GM19455 (cell line): ENCODE measurements around the gene OR6N2.

ENCODE experiments used
- ATAC-seq: cut with Tn5 transposase; IDR thresholded peaks from one replicate; pipeline ENCODE4 v1.9.1; 2021; ENCODE audit not compliant: unreplicated experiment

OR6N2 gene, protein sequence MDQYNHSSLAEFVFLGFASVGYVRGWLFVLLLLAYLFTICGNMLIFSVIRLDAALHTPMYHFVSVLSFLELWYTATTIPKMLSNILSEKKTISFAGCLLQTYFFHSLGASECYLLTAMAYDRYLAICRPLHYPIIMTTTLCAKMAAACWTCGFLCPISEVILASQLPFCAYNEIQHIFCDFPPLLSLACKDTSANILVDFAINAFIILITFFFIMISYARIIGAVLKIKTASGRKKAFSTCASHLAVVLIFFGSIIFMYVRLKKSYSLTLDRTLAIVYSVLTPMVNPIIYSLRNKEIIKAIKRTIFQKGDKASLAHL

GRCh38 chr1:158781104-158781503, at the start of gene OR6N2:
TSS of gene OR6N2 (minus strand) at chr1:158781204. CDS start at chr1:158777635, 3,569 bp downstream.
- no peak for ATAC-seq

DNA sequence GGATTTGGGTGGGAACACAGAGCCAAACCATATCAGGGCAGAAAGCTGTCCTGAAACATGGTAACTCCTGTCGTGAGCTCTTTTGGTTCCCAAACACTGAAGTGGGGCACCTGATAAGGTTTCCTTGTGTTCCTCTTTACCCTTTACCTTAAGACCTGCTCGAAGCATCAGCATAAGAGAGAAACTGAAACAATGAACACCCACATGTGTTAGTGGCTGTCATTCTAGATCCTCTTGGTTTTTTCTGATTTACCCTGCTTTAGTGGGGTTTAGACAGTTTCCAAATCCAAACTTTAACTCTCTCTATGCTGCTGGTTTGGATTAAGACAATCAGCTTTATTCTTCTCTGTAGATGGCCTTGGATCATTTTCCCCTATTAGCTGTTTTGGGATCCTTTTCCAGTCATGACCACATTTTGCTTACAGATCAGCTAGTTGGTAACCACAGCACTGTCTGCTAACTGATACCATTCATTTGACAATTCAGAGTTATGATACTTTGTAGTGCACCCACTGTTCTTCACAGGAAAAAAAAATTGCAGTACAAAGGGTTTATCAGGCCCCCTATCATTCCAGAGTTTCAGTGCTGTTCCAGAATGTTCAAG, 49.2 kb upstream of the OR6N2 start:
- ATAC-seq, result peak; percentile 54

GRCh38 chr1:158821723-158822122, 40.7 kb upstream of the OR6N2 start:
- ATAC-seq, result no peak

DNA sequence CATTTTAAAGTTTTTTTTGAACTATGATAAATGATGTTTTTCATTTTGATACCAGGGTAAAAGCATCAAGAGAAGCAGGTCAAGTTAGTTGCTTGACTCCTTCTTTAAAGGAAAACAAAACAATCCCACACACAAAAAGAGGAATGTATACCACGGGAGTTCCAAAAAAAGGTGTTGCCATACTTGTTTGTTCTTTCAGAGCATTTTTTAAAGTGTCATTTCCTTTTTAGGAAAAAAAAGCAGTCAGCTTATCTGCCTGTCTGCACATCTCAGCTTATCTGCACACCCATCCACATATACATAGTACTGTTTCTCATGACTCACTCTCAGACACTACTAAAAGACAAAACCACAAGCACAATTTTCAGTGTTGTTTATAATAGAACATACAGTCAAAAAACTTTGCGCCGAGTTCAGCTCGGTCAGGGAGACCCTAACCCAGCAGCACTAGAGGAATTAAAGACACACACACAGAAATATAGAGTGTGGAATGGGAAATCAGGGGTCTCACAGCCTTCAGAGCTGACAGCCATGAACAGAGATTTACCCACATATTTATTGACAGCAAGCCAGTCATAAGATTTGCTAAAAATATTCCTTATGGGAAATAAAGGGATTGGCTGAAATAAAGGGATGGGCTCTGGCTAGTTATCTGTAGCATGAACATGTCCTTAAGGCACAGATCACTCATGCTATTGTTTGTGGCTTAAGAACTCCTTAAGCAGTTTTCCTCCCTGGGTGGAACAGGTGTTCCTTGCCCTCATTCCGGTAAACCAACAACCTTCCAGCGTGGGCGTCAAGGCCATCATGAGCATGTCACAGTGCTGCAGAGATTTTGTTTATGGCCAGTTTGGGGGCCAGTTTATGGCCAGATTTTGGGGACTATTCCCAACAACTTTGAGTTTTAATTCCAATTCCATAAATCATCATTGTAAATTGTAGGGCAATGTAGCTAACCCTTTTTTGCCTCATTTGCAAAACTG, 38.7 kb upstream of the OR6N2 start:
- ATAC-seq, result peak; percentile 91

DNA sequence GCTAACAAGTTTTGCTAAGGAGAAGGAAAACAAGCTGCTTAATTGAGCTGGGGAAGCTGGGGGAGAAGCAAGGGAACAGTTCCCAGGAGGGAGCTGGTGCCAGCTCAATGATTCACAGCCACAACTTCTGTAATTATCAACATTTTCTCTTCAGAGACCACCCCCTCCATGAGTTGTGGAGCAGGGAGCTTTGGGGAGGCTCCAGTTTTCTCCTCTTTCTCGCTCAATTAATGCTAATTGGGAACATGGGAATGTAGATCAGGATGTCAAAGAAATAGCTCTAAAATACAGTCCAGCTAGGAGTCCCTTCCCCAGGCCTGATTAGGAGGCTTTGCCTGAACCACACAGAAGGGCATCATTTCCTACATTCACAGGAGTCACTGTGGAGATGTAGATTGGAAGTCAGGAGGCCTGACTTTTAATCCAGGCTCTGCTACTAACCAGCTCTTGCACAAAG, 38.0 kb upstream of the OR6N2 start:
- ATAC-seq, result no peak

- ATAC-seq, result no peak
These were observed 37.6 kb upstream of the OR6N2 start for GRCh38 chr1:158818560-158818959.

DNA sequence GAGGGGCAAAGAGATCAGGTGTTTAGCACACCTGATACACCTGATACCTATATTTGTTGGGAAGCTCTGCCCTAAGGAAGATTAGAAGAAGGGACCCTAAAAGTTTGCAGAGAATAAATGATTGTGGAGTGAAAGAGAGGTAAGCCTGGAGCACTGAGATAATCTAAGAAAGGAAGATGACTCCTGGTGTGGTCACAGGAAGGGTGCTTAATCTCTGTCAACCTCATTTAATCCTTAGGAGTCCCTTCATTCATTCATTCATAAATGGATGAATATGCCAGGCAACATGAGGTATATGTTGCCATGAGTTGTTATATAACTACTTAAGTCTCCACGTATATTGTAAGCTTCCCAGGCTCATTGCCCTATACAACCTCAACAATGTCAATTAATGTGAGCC, 34.0 kb upstream of the OR6N2 start:
- ATAC-seq, result no peak

DNA sequence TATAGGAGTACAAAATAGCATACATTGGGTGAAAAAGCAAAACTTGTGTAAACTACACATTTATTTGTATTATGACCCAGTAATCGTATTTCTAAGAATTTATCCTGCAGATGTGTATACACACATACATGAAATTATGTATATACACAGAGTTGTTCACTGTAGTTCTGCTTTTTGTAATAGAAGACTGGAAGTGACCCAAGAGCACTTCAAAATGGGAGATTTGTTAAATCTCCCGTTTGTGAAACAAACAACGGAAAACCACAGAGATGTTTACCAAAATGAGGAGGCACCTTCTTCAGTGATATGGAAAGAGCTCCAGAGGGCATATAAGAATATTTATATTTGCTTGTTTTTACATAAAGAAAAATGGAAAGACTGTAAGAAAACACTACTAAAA, 32.2 kb upstream of the OR6N2 start:
- no peak for ATAC-seq

- no peak for ATAC-seq
These were observed 31.3 kb upstream of the OR6N2 start for GRCh38 chr1:158812336-158812735.

DNA sequence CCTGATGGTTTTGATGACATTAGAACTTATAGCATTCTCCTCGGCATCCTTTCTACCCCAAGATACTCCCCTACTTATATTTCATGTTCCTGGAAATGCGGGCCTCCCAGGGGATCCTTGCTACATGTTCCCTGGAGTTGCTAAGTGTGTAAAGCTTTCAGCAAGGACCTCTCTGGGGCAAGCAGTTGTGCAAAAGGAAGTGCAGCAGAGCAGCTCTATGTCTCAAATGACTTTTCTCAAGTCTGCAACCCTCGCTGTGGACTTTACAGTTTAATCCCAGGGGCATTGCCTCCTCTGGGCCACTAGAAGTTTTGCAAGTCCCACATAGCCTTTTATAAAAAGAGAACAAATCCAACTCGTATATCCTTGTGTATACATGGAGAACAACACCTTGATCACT, 29.3 kb upstream of the OR6N2 start:
- ATAC-seq, result no peak

DNA sequence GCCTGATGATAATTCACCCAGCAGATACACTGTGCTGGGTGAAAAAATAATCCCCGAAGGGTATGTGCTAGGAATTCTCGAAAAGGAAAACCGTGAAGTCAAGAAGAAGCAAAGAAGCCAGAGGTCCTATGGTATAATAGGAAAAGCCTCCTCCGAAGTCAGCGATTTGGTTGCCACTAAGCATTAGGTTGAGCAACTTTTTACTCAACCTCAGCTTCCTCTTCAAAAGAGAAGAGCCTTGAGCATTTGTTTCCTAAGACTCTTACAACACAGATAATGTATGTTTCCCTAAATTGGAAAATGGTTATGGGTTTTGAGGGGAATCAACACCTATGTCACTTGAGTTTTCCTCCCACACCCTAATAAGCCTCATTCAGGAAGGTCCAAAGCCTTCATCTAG, 28.9 kb upstream of the OR6N2 start:
- no peak for ATAC-seq

GRCh38 chr1:158809256-158809655, 28.3 kb upstream of the OR6N2 start:
- ATAC-seq, result no peak

DNA sequence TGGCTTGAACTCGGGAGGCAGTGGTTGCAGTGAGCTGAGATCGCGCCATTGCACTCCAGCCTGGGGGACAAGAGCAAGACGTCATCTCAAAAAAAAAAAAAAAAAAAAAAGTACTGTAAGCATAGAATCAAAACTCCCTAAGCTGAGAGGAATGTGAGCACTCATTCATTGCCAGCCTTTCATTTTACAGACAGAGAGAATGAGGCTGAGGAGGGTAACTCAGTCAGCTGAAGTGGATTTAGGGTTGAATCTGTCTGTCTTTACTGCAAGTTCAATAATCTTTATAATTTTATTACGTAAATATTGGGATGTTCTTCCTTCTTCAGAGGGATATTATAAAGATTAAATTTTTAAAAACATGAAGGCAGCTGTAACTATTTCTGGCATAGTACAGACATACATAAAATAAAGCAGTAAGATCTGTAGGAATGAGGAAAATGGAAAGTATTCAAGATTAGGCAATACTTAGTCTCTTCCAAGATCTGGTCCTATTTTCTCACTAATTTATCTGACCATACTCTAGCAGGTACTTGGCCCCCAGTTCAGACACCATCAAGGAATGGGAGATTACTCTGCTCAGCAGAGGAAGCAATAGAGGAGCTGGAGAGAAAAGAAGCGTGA, 26.0 kb upstream of the OR6N2 start:
- ATAC-seq, result no peak

- no peak for ATAC-seq
These were observed 22.7 kb upstream of the OR6N2 start for GRCh38 chr1:158803678-158804077.

DNA sequence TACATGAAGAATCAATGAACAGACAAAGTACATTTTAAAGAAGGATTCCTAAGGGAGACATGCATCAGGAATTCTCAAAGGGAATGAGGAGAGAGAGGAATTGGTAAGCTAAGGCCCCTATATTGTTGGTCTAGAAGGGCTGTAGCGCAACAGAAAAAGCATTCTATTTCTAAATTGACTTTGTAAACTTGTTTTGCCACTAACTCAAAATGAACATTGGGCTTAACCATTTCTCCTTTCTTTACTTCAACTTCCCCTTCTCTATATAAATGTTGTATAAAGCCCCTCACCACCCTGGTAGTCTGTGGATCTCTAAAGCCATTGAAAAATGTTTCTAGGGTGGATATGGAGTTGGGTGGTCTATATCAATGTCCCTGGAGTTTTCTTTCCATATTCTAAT, 20.4 kb upstream of the OR6N2 start:
- no peak for ATAC-seq

DNA sequence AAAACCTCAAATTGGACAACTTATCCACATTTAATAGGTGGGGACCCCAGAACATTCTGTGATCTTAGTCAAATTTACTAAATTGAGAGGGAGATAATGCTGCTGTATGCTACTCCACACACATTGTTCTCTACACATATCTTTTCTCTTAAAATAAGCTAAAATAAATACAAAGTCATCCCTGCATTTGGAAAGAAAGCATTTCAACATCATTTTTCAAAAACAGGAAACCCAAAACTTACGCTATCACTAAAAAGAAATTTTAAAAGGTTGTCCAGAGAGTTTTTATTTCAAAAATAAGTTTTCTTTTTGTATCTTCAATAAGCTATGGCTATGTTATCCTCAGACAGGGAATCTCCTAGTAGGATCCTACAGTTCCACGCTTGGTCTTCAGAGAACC, 19.5 kb upstream of the OR6N2 start:
- no peak for ATAC-seq

DNA sequence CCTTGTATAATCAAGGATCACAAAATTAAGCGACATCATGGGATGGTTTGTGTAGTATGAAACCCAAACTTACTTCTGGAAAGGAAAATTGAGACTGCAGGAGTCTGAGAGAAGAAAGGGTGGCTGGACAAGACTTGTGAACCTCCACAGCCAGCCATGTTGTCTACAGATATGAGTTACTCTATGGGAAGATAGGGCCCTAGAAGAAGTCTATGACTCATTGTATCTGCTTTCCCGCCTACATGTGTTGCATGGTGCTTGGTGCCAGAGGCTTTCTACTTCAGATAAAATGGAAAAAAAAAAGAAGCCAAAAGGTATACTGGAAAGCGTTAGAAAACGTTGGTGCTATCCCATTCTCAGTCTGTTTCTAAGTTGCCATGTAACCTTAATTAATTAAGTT, 18.7 kb upstream of the OR6N2 start:
- no peak for ATAC-seq

- no peak for ATAC-seq
These were observed 17.5 kb upstream of the OR6N2 start for GRCh38 chr1:158798531-158798930.

GRCh38 chr1:158794247-158794646, 13.2 kb upstream of the OR6N2 start:
- no peak for ATAC-seq

GRCh38 chr1:158793604-158794003, 12.6 kb upstream of the OR6N2 start:
- ATAC-seq, result no peak
